ENCODE measurements around the gene USP53.

- TF ChIP-seq, protein P1, sequence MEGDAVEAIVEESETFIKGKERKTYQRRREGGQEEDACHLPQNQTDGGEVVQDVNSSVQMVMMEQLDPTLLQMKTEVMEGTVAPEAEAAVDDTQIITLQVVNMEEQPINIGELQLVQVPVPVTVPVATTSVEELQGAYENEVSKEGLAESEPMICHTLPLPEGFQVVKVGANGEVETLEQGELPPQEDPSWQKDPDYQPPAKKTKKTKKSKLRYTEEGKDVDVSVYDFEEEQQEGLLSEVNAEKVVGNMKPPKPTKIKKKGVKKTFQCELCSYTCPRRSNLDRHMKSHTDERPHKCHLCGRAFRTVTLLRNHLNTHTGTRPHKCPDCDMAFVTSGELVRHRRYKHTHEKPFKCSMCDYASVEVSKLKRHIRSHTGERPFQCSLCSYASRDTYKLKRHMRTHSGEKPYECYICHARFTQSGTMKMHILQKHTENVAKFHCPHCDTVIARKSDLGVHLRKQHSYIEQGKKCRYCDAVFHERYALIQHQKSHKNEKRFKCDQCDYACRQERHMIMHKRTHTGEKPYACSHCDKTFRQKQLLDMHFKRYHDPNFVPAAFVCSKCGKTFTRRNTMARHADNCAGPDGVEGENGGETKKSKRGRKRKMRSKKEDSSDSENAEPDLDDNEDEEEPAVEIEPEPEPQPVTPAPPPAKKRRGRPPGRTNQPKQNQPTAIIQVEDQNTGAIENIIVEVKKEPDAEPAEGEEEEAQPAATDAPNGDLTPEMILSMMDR (IDR thresholded peaks at IDR 0.05; ENCODE audit: low read length), result no peak
- TF ChIP-seq EZH2 (optimal IDR thresholded peaks at IDR 0.05; ENCODE audit: low read depth, low read length), result no peak
- no peak for TF ChIP-seq EZH2phosphoT487 (IDR thresholded peaks at IDR 0.05; ENCODE audit: low read length)
Measured at GRCh38 chr4:119329835-119330620, 117.5 kb downstream of the USP53 start.

Data from MM.1S (cell line).